Smooth muscle cell (in vitro differentiated cells): ENCODE data around the gene HIF1A. TPM values are rescaled to one million over a fixed set of nuclear protein-coding genes. Genes with fewer than 3 reads are reported as not detected.
A peak's percentile ranks its signal among the peaks of the same experiment; 100 is the strongest.

ENCODE experiments used
- DNase-seq: peaks from one replicate; lab custom pipeline; 2025; ENCODE audit not compliant: unreplicated experiment; lab: John Stamatoyannopoulos, UW
- H2AFZ ChIP-seq: fragments of 200-600 bp; sonication (generic); 2 replicates; pipeline ENCODE4 v1.6.0; 2016; ENCODE audit warnings: antibody characterized with exemption, low read depth, mild to moderate bottlenecking
- H3F3A ChIP-seq: fragments of 200-600 bp; sonication (generic); 2 replicates; pipeline ENCODE4 v1.6.0; 2017; ENCODE audit warnings: antibody characterized with exemption, low read depth
- H3K27ac ChIP-seq: fragments of 200-600 bp; sonication (generic); 2 replicates; pipeline ENCODE4 v1.5.1; 2016; ENCODE audit warnings: low read depth, mild to moderate bottlenecking
- H3K27me3 ChIP-seq: fragments of 200-600 bp; sonication (generic); 2 replicates; pipeline ENCODE4 v1.6.1; 2016; ENCODE audit warnings: low read depth, mild to moderate bottlenecking
- H3K36me3 ChIP-seq: fragments of 200-600 bp; sonication (generic); 2 replicates; pipeline ENCODE4 v1.5.1; 2016; ENCODE audit warnings: low read depth
- H3K4me1 ChIP-seq: fragments of 200-600 bp; sonication (generic); 2 replicates; pipeline ENCODE4 v1.5.1; 2016; ENCODE audit warnings: low read depth
- H3K4me2 ChIP-seq: fragments of 200-600 bp; sonication (generic); 2 replicates; pipeline ENCODE4 v1.6.0; 2016; ENCODE audit warnings: mild to moderate bottlenecking
- H3K4me3 ChIP-seq: fragments of 200-600 bp; sonication (generic); 2 replicates; pipeline ENCODE4 v1.5.1; 2016; ENCODE audit warnings: mild to moderate bottlenecking
- H3K79me2 ChIP-seq: fragments of 200-600 bp; sonication (generic); 2 replicates; pipeline ENCODE4 v1.6.0; 2016; ENCODE audit warnings: low read depth, mild to moderate bottlenecking
- H3K9ac ChIP-seq: fragments of 200-600 bp; sonication (generic); 2 replicates; pipeline ENCODE4 v1.6.0; 2016; ENCODE audit warnings: low read depth
- H3K9me3 ChIP-seq: fragments of 200-600 bp; sonication (generic); replicated peaks from 2 replicates; pipeline ENCODE4 v1.5.1; 2016; ENCODE audit warnings: low read depth
- H4K20me1 ChIP-seq: fragments of 200-600 bp; sonication (generic); 2 replicates; pipeline ENCODE4 v1.6.0; 2016; ENCODE audit warnings: low read depth
- WGBS: methylation state at CpG from one replicate; pipeline ENCODE4 v1.1.7; 2016; ENCODE audit warnings: low lambda C conversion rate; 5-methylcytosine and 5-hydroxymethylcytosine counted together
- polyA plus RNA-seq: library from polyadenylated mRNA; unstranded; fragments of >200 nt; fragmentation: Nextera tagmentation; extraction: Ambion mirVana; gene quantifications from 2 replicates; pipeline ENCODE4 v1.2.1, GENCODE V29; 2016
- total RNA-seq: library from RNA; depleted of rRNA; stranded (reverse); fragments of >200 nt; gene quantifications from 2 replicates; pipeline ENCODE4 v1.2.3, GENCODE V29; 2014
- TF ChIP-seq, protein P1 (sequence below): fragments of 200-600 bp; sonication (generic); IDR thresholded peaks from 2 replicates; pipeline ENCODE4 v1.5.1; 2017; ENCODE audit warnings: borderline replicate concordance, mild to moderate bottlenecking, antibody characterized with exemption; ENCODE audit not compliant: insufficient read depth, poor library complexity, severe bottlenecking

HIF1A gene
- total and polyA plus RNA-seq, 2 experiments from 2014 or later, result 140 to 376 TPM

DNA sequence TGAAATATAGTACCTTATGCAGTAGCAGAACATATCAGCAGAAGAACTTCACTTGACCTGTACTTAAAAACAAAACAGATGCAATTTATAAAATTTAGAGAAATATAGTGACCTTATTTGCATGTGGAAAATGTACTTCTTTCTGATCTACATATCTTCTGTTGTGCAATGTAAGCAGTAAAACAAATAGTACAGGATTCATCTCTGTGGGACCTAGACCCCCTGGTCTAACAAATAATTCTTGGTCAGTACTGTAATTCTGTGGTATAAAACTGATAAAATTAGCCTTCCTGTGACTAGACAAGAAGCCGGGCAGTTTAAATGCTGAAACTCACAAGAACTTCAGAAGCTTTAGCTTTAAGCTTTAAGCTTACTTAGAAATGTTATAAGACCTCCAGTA is 21.6 kb downstream of the HIF1A start:
- no peak overlapping the region for H3K9ac ChIP-seq
- WGBS, result 31% methylated on average over 1 of the region's 1 CpG

DNA sequence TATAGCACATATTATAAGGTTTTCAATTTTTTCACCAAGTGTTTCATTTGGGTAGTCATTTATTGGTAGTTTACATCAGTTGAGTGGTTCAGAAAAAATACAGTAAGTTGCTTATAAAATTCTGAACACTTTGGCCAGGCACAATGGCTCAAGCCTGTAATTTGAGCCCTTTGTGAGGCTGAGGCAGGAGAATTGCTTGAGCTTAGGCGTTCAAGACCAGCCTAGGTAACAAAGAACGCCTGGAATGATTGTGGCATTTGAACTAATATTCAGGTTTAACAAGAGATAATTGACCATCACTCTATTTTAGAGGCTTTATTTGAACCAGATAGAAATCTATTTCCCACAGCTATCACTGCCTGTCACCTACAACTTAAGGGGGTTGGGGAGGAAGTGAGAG is 22.7 kb downstream of the HIF1A start:
- 68% methylated on average over 2 of the region's 2 CpGs for WGBS

More for the DNA sequence above, 21.6 kb downstream of the HIF1A start:
- Histone ChIP-seq H3K9me3 (no peaks in the 10 kb centered on the region), H3K27ac (peak overlapping the region; percentile 90), H3F3A (peaks cover 13% of the 10 kb centered on the region), H3K79me2 (peaks cover 100% of the 10 kb centered on the region), H3K4me1 (peaks cover 63% of the 10 kb centered on the region), H4K20me1 (peaks cover 100% of the 10 kb centered on the region), H3K4me2 (peak overlapping the region; percentile 80), H3K27me3 (no peaks in the 10 kb centered on the region), H3K4me3 (no peak overlapping the region), H3K36me3 (peaks cover 7% of the 10 kb centered on the region), H2AFZ (no peak overlapping the region)
- no peak for DNase-seq
- TF ChIP-seq, protein P1, sequence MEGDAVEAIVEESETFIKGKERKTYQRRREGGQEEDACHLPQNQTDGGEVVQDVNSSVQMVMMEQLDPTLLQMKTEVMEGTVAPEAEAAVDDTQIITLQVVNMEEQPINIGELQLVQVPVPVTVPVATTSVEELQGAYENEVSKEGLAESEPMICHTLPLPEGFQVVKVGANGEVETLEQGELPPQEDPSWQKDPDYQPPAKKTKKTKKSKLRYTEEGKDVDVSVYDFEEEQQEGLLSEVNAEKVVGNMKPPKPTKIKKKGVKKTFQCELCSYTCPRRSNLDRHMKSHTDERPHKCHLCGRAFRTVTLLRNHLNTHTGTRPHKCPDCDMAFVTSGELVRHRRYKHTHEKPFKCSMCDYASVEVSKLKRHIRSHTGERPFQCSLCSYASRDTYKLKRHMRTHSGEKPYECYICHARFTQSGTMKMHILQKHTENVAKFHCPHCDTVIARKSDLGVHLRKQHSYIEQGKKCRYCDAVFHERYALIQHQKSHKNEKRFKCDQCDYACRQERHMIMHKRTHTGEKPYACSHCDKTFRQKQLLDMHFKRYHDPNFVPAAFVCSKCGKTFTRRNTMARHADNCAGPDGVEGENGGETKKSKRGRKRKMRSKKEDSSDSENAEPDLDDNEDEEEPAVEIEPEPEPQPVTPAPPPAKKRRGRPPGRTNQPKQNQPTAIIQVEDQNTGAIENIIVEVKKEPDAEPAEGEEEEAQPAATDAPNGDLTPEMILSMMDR, result no peak

DNA sequence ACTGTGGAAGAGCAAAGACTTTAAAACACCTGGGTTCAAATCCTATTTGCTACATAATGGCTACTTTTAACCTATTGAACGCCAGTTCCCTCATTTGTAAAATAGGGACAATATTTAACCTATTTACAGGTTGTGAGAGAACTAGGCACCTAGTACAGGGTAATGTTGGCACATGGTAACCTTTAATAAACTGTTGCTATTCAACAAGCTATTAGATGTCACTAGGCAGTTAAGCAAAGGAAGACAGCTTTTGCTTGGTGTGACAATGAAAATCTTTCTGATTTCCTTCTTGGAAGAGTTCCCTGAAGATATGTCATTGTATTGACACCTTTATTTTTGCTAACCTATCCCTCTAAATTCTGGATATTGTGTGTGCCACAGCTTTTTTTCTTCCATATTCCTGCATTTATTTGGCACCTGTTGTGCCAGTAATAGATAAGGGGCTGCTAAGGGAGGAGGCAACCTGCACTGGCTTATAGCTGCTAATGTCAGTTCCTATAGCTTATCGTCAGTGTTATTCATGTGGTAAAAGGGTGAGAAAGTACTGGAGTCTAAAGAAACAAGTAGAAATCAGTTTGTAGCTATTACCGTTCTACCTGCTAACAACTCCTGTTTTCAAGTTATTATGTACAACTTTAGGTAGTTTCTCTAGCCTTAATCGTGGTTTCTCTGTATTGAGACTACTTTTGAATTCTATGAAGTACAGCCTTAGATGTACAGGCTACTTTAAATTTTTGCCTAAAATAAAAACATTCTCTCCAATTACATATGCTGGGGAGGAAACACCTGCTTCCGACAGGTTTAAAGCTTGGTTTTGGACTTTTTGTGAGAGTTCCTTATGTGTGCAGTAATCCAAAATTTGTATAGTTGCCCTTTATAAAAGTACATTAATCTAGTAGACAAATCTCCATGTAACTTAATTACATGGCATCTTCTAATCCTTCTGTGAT is 24.3 kb downstream of the HIF1A start:
- peak overlapping the region; percentile 48 for H3K9ac ChIP-seq

More for the DNA sequence above, 22.7 kb downstream of the HIF1A start:
- Histone ChIP-seq H2AFZ (no peak overlapping the region), H3K27ac (peak overlapping the region; percentile 90), H3K4me1 (peaks cover 55% of the 10 kb centered on the region), H3F3A (peaks cover 13% of the 10 kb centered on the region), H3K79me2 (peaks cover 100% of the 10 kb centered on the region), H3K9me3 (no peaks in the 10 kb centered on the region), H3K9ac (no peak overlapping the region), H3K27me3 (no peaks in the 10 kb centered on the region), H3K4me3 (no peak overlapping the region), H3K4me2 (peak overlapping the region; percentile 80), H3K36me3 (peaks cover 7% of the 10 kb centered on the region), H4K20me1 (peaks cover 100% of the 10 kb centered on the region)
- DNase-seq, result no peak
- TF ChIP-seq, protein P1, result no peak

More for the DNA sequence above, 24.3 kb downstream of the HIF1A start:
- Histone ChIP-seq H3K4me2 (peak overlapping the region; percentile 80), H3K27ac (peak overlapping the region; percentile 90), H3K36me3 (peaks cover 10% of the 10 kb centered on the region), H2AFZ (no peak overlapping the region), H3K9me3 (no peaks in the 10 kb centered on the region), H3K79me2 (peaks cover 100% of the 10 kb centered on the region), H3F3A (peaks cover 16% of the 10 kb centered on the region), H4K20me1 (peaks cover 98% of the 10 kb centered on the region), H3K4me3 (peak overlapping the region; percentile 11), H3K27me3 (no peaks in the 10 kb centered on the region), H3K4me1 (peaks cover 48% of the 10 kb centered on the region)
- TF ChIP-seq, protein P1, result no peak
- 73% methylated on average over 5 of the region's 5 CpGs for WGBS
- no peak for DNase-seq
